Subcutaneous adipose tissue (tissue), 4 donors: Measurements from ENCODE around the gene ZG16B. TPM values are rescaled to one million over a fixed set of nuclear protein-coding genes. Genes with fewer than 3 reads are reported as not detected.

ENCODE experiments used
- total RNA-seq, 4 donors: library from RNA; depleted of rRNA; stranded (reverse); fragments of >200 nt; gene quantifications; one replicate each; pipeline ENCODE4 v1.1.0, GENCODE V29; 2016
- TF ChIP-seq, protein P1 (sequence below): fragments of 450-650 bp; IDR thresholded peaks from one replicate; pipeline ENCODE4 v1.5.1; 2016; ENCODE audit warnings: low read depth, mild to moderate bottlenecking, control low read depth, antibody characterized with exemption, moderate library complexity

The ZG16B gene
- total RNA-seq, 4 donors from 2014 or later: 3.1 TPM; not detected in 3

DNA sequence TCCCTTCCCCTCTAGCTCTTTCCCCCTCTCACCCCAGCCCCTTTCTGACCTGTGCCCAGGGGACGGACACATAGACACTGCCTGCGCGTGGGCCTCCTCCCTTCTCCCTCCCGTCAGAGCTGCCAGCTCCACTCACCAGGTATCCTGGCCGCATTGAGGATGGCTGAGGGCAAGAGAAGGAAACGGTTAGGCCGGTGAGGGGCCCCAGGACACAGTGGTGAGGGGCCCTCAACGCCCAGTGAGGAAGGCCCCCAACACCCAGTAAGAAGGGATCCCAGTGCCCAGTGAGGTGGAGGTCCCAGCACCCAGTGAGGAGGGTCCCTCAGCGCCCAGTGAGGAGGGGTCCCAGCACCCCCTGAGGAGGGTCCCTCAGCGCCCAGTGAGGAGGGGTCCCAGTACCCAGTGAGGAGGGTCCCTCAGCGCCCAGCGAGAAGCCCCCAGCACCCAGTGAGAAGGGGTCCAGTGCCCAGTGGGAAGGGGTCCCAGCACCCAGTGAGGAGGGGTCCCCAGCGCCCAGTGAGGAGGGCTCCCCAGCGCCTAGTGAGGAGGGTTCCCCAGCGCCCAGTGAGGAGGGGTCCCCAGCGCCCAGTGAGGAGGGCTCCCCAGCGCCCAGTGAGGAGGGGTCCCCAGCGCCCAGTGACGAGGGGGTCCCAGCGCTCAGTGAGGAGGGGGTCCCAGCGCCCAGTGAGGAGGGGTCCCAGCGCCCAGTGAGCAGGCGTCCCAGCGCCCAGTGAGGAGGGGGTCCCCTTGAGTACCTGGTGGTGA lies 26.8 kb downstream of the ZG16B start:
- TF ChIP-seq, protein P1, sequence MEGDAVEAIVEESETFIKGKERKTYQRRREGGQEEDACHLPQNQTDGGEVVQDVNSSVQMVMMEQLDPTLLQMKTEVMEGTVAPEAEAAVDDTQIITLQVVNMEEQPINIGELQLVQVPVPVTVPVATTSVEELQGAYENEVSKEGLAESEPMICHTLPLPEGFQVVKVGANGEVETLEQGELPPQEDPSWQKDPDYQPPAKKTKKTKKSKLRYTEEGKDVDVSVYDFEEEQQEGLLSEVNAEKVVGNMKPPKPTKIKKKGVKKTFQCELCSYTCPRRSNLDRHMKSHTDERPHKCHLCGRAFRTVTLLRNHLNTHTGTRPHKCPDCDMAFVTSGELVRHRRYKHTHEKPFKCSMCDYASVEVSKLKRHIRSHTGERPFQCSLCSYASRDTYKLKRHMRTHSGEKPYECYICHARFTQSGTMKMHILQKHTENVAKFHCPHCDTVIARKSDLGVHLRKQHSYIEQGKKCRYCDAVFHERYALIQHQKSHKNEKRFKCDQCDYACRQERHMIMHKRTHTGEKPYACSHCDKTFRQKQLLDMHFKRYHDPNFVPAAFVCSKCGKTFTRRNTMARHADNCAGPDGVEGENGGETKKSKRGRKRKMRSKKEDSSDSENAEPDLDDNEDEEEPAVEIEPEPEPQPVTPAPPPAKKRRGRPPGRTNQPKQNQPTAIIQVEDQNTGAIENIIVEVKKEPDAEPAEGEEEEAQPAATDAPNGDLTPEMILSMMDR: no peak

DNA sequence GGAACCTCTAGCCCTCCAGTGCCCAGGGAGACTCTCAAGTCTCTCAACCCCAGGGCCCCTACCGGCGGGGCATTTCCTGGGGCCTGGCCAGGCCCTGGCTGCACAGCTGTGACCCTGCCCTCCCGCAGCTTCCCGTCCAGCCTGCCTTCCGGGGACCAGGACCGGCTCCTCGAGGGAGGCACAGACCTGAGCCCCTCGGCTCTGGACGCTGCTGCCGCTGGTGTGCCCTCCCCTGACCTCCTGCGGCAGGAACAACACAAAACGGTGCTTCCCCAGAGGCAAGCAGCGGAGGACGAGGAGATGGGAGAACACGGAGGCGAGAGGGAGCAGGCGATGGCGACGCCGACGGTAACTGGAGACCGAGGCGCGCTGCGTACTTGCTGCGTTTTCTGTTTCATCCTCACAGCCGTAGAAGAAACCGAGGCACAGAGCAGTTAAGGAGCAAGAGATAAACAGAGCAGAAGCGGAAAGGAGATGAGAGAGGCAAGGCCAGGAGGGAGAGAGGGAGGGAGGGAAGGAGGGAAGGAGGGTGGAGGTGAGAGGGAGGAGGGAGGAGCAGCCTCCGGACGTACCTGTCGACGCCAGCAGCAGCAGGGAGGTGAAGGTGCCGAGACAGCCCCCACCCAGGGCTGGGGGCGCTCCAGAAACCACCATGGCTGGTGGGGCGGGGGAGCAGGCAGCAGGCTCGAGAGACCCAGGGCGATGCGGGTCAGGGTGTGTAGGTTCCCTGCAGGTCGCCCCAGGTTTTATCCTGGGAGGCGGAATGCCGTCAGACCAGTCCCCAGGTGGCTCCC lies 27.5 kb downstream of the ZG16B start, which contains the start of gene PRSS22:
Gene PRSS22 (minus strand): TSS at position 720 of the 794 bp plus-strand sequence. CDS start 66 bp downstream, at position 654.
- TF ChIP-seq, protein P1: no peak

DNA sequence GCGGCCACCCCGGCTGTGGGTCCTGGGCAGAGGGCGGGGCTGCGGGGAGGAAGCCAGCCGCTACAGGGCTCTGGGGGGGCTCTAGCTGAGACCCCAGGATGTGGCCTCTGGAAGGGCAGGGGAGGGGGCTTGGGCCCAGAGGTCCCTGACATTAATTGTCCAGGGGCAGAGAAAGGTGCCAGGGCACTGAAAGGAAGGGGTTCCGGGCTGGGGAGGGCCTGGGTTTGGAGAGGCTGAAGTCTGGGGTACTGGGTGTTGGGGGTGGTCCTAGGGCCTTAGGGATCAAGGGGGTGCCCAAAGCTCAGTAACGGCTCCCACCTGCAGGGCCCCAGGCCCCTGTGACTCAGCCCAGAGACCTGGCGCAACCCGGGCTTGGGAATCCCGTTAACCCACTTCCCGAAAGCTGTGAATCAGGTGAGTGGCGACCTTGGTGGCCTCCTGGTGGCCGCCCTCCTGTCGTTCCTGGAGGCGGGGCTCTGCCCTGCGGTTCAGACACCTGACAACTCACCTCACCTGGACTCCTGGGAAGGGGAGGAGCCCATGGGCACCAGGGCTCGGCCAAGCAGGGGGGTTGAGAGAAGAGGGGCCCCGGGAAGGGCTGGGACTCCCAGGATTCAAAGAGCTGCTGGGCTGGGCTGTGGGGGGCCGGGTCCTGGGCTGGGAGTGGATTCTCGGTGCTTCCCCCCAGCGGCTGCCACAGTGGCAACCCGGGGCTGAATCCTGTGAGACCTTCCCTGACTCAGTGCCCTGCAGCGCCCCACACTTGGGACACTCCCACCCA lies 28.3 kb downstream of the ZG16B start:
- TF ChIP-seq, protein P1: no peak

DNA sequence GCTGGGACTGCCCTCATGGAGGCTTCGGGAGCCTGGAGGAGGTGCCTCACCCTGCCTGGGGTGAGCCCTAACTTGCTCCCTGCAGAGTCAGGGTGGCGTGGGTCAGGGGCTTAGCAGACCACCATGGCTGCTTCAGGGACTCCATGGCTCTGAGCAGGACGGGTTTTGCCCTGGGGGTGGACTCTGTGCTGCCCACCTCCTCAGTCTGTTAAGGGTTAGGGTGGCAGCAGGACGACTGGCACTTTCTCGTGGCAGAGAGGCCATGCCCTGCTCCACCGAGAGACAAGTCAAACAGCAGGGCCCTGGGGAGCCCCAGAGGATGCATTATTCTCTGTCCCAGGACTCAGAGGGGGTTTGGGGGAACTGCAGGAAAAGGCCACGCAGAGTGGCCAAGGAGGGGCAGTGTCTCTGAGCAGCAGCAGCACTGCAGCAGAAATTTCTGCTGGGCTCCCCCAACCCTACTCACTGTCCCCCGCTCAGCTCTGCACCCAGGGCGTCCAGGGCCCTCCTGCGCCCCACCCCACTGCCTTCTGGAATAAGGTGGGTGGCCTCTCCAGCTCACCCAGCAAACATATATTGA lies 29.7 kb downstream of the ZG16B start:
- TF ChIP-seq, protein P1: no peak

DNA sequence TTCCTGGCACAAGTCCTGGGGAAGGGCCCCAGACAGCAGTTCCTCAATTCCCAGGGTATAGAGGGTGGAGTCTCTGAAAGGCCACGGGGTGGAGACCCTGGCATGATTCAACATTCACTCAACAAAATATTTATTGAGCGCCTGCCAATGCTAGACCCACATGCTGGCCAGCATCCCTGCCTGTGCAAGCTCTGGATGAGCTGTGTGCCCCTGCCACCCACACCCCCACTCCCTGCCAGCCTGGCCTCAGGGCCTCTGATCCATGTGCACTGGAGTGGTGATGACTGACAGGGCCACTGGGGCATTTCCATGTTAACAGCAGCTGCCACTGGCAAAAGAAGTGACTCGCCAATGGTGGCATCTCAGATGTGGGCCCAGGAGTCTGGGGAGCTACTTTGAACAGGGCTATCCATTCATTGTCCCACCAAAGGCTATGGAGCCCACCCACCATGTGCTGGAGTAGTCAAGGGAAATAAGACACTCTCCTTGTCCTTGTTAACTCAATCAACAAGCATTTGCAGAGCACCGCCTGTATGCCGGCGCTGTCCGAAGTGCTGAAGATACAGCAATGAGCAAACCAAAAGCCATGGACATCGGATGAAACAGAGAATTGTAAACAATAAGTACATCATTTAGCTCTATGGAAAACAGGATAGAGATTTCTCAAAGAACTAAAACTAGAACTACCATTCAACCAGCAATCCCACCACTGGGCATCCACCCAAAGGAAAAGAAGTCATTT lies 30.9 kb downstream of the ZG16B start:
- TF ChIP-seq, protein P1: no peak

DNA sequence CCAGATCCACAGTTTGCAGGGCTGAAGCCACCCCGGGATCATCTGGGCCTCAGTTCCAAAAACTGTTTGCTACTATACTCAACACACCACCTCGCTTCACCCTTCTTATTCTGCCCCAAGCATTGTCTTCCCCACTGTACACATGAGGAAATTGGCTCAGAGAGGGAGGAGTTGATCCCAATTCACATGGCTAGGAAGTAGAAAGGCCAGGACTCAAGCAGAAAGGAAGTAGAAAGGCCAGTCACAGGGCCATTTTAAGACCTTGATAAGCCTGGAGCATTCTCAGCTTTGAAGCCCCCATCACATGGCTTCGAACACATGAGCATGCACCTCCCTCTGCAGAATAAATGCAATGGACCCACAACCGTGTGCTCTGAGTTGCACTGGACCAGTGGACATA lies 35.5 kb downstream of the ZG16B start:
- TF ChIP-seq, protein P1: no peak
